COR-L47 (cell line): Measurements from ENCODE around the gene USF3.

Experiments used
- DNase-seq: peaks from one replicate; lab custom pipeline; 2025; lab: John Stamatoyannopoulos, UW

USF3 gene

DNA sequence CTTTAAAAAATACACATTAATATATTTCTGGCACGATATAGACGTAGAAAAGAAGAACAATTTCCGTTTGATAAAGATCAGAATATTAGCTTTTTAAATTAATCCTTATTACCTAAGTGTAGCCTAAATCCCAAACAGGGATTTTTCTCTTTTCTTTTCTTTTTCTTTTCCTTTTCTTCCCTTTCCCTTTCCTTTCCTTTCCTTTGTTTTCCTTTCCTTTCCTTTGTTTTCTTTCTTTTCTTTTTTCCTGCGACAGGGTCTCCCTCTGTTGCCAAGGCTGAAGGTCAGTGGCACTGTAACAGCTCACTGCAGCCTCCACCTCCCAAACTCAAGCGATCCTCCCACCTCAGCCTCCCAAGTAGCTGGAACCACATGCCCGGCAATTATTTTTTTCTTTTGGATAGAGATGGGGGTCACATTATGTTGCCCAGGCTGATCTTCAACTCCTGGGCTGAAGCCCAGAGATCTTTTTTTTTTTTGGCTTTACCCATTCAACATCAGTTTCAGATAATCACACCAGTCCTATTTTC lies 1.8 kb upstream of the USF3 start:
- DNase-seq, result no peak

GRCh38 chr3:113697500-113698090 lies 1.2 kb upstream of the USF3 start:
- DNase-seq, result no peak

DNA sequence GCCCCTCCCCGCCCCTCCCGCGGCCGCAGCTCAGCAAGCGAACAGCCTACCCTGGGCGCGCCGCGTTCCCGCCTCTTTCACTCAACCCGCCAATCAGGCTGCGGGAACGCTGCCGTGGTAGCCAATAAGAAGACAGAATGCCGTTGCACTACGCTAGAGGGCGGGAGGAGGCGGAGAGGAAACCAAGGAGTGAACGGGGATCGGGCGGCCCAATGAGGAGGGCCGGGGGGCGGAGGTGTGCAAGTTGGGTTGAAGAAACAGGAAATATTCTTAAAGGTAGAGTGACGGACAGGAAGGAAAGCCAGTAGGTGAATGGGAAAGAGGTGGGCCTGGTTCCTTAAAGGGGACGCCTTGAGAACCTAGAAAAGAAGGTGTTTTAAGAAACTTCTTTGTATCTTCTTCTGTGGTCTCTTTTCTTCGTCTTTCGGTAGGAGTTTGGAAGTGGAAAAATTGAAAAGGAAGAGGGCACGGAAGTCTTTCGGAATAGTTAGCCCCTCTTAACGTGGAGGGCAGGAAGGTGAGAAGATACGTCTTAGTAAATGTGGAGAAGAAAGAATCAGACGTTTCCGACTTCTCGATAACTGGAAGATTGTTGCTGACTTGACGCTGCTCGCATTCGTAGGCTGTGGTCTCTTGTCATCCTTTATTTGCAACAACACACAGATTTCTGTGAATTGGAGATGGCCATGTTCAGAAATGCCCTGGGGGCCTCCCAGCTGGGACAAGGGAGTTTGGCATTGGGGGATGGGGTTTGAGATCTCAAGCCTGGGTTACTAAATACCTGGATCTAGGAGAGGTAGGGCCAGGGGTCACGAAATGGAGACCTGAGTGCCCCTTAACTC lies 437 bp upstream of the USF3 start:
- peak; percentile 100 for DNase-seq

DNA sequence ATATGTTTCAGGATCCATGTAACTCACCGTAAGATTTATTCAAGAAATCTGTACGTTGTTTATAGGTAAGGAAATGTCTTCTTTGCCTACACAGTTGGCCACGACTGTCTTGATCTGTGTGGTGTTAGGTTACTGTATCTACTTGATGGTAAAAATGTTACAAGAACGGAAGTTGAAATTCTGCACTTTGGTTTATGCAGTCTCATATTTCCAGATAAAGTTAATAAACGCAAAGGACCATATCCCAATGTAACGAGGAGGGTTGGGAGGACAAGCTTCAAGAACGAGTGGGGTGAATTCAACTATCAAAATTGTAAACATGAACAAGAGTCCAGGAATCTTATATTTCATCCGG lies 1.0 kb downstream of the USF3 start:
- DNase-seq, result no peak

- DNase-seq, result no peak
Observed at GRCh38 chr3:113690482-113690881, 6.0 kb downstream of the USF3 start.

- no peak for DNase-seq
Observed at GRCh38 chr3:113685956-113686721, 10.3 kb downstream of the USF3 start.

DNA sequence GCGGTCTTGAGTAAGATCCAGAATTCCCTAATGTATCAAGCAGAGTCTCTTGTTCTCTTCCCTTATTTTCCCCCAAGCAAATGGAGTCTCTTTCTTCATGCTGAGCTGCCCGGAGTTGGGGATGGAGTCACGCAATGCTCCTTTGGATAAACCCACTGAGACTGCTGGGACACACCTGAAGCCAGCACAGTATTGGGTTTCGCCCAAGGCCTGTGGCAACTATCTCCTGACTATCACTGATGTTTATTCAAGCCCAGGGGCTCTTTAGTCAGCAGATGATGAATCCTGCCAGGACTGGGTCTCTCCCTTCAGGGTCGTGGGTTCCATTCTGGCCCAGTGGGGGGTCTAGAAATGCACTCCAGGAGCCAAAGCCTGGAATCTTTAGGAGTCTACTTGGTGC lies 11.3 kb downstream of the USF3 start:
- DNase-seq, result no peak

GRCh38 chr3:113684271-113684819 lies 12.1 kb downstream of the USF3 start:
- DNase-seq, result no peak

- DNase-seq, result no peak
Observed at GRCh38 chr3:113678773-113679172, 17.7 kb downstream of the USF3 start.

- DNase-seq, result no peak
Observed at GRCh38 chr3:113677737-113678136, 18.7 kb downstream of the USF3 start.

DNA sequence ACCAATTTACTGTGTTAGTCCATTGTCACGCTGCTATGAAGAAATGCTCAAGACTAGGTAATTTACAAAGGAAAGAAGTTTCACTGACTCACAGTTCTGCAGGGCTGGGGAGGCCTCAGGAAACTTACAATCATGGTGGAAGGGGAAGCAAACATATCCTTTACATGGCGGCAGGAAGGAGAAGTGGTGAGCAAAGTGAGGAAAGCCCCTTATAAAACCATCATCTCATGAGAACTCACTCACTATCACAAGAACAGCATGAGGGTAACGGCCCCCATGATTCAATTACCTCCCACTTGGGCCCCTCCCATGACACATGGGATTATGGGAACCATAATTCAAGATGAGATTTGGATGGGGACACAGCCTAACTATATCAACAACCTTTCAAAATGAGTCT lies 20.2 kb downstream of the USF3 start:
- no peak for DNase-seq

GRCh38 chr3:113673593-113673992 lies 22.8 kb downstream of the USF3 start:
- no peak for DNase-seq

DNA sequence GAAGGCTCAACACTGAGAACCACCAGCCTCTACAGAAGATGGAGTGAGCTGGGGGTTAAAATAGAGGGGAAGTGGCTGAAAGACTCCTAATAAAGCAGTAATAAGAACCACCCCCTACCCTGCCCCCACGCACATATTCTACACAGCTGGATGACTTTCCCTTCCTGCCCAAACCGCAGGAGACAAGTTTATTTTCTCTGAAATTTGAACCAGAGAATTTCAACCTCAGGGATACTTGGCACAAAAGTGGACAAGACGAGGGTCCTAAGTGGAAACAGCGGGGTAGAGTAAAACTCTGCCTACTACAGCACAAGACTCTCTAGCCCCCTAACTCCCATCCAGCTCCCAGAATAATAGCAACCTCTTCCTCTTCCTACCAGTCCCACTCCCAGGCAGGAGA lies 28.4 kb downstream of the USF3 start:
- no peak for DNase-seq

- no peak for DNase-seq
Observed at GRCh38 chr3:113664523-113665094, 31.8 kb downstream of the USF3 start.

- DNase-seq, result no peak
Observed at GRCh38 chr3:113663761-113664160, 32.7 kb downstream of the USF3 start.

- DNase-seq, result no peak
Observed at GRCh38 chr3:113663324-113663750, 33.1 kb downstream of the USF3 start.

GRCh38 chr3:113662824-113663223 lies 33.6 kb downstream of the USF3 start:
- DNase-seq, result no peak

- DNase-seq, result no peak
Observed at GRCh38 chr3:113660896-113661295, 35.5 kb downstream of the USF3 start.

DNA sequence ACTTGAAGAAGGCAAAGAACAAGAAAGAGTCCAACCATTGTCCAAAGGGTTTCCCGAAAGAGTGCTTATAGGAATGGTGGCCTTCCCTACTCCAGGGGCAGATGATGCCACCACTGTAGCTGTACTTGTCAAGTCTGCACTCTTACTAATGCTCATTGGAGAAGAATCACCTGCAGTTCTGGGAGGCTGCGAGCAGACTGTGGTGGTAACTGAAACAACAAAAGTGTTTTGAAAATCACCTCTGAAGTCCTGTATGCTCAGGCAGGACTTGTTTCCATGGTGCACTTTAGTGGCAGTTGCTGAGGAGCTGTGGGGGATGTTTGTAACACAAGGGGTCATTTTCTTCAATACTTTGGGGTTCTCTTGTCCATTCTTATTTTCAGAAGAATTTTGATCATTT lies 36.0 kb downstream of the USF3 start:
- DNase-seq, result no peak

DNA sequence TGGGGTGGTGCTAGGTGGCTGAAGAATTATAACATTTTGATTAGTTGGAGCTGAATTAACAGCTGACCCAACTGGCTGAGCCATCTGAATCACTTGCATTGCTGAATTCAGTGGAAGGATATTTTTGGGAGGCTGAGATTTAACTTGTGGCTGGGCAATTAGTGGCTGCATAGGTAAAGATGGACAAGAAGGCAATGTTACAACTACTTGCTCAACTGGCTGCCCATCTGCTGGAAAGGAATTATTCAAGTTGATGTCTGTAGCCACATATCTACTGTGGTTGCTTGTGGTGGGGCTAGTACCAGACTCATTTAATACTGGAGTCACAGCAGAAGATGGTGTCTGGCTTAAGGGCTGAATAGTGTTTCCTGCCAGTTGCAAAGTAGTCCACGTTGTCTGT lies 36.4 kb downstream of the USF3 start:
- no peak for DNase-seq

DNA sequence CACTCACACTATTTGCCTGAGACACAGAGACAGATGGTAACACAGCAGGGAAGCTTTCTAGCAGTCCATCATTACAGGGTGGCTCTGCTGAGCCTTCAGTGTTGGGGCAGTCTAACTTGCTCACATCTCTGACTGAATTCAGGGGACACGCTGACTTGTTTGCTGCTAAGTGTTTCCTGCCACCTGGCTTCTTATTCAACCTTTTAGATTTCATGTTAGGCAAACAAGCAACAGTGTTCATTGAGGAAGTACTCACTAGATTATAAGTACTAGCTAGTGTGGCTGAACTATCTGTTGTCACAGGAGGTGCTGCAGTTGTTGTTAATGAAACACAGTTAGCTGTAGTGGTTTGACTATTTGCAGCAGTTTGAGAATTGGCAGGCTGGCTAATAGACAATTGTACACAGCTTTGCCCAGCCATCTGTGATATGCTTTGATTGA lies 37.3 kb downstream of the USF3 start:
- DNase-seq, result peak; percentile 30

DNA sequence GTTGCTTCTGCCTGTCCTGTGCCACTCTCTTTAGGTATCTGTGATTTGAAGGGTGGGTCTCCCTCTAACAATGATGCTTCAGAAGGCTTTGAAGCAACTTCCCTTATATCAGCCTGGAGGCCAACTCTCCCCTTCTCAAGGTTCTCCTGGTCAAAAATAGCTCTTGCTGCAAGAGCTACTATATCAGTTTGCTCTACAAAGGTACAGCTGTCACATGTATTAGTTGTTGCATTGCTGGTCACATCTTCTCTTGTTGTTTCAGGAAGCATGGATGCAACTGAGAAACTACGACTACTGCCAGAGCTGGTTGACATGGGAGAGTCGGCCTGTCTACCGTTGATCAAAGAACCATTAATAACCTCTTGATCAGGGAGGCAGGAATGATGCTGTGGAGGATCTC lies 38.3 kb downstream of the USF3 start:
- DNase-seq, result no peak
